OCI-LY3 (cell line): ENCODE results near the gene LRRIQ3.

Source experiments
- CTCF ChIP-seq: fragments of 200-600, 300-600 bp; sonication (generic); IDR thresholded peaks from 2 replicates; pipeline ENCODE4 v1.5.1; 2014; ENCODE audit warnings: antibody characterized with exemption, low read length, low read depth
- EZH2phosphoT487 ChIP-seq: fragments of 200-600 bp; shearing (Covaris generic); IDR thresholded peaks from 2 replicates; pipeline ENCODE4 v1.6.1; 2018; ENCODE audit warnings: antibody characterized with exemption, mixed run types, low read depth

- TF ChIP-seq CTCF (no peak), EZH2phosphoT487 (no peak)
Measured at GRCh38 chr1:74005533-74005932, 192.4 kb downstream of the LRRIQ3 start.
